PC-3 (cell line): ENCODE results near the gene BIRC6.

Experiments used
- CTCF ChIP-seq: fragments of 300-600 bp; sonication (generic); conservative IDR thresholded peaks from 2 replicates; pipeline ENCODE4 v1.5.1; 2017; ENCODE audit warnings: antibody characterized with exemption, low read depth, mild to moderate bottlenecking, low read length
- EZH2phosphoT487 ChIP-seq: fragments of 300-600 bp; sonication (generic); IDR thresholded peaks from 2 replicates; pipeline ENCODE4 v1.6.1; 2018; ENCODE audit warnings: mild to moderate bottlenecking, antibody characterized with exemption, low read length, borderline replicate concordance

- TF ChIP-seq EZH2phosphoT487, result no peak
- no peak for TF ChIP-seq CTCF
These were observed 215.9 kb downstream of the BIRC6 start for GRCh38 chr2:32572737-32573136.
